ENCODE data around the gene SPOCK2. TPM values are rescaled to one million over a fixed set of nuclear protein-coding genes. Genes with fewer than 3 reads are reported as not detected.
"Not testable (repeated sequence)": the region's sequence is repeated elsewhere in the genome, so short reads cannot be mapped to it uniquely, and the experiment has no call there.

The SPOCK2 gene
- total RNA-seq (2021; ENCODE audit: unreplicated experiment) (4.8 TPM), Bru-seq, nascent RNA (percentile 60 among the genes with signal in this experiment), BruChase-seq, experiment 1, labeled RNA remaining after a 2-hour chase (percentile 71 among the genes with signal in this experiment), BruChase-seq, experiment 2, labeled RNA remaining after a 6-hour chase (percentile 71 among the genes with signal in this experiment)
- 4.2 TPM for polyA plus RNA-seq (2012; ENCODE audit: insufficient read length)
- long read RNA-seq, partial matches to known transcripts: 0 of 7 reads
- long read RNA-seq, other reads (novel, unspliced or antisense): 6 of 7 reads

GRCh38 chr10:72087969-72088888 lies at the start of gene SPOCK2:
TSS of gene SPOCK2 (minus strand) at chr10:72088551. CDS start at chr10:72088328, 223 bp downstream.
- ChIA-PET POLR2A (no interaction called here), CTCF (interaction anchor here (0.7 kb wide), 1 partner anchor 346 kb away, joined by 13 read pairs; no protein-coding TSS in a partner anchor)
- in situ Hi-C loops (cut with HindIII; ENCODE audit: low pct_unique_long_range_greater_than_20kb, low sequenced_read_pairs): no loop called here
- H3K4me3 ChIP-seq (ENCODE audit: low read depth in 2 of 2, low read length in 2 of 2): no peak within 1 kb of the TSS
- no peak for ATAC-seq
- no peaks in the 10 kb centered on the region for H3K9me3 ChIP-seq (ENCODE audit: control insufficient read depth, insufficient read depth, low read depth, low read length)
- intact Hi-C loops (cut with micrococcal nuclease; ENCODE audit: unreplicated experiment): no loop called here
- H3K27me3 ChIP-seq (ENCODE audit: control insufficient read depth, insufficient read depth, low read length): no peaks in the 10 kb centered on the region
- no TSS peak for BruUV-seq (replicated peaks)
- peak within 1 kb of the TSS; percentile 60; the same call in 1 of the 2 replicates for H3K27ac ChIP-seq (ENCODE audit: low read length)
- DNase-seq (ENCODE audit: low read depth, low spot score): no peak
- TF ChIP-seq TCF7L2 (IDR thresholded peaks at IDR 0.05; ENCODE audit: low read depth, low read length) (no peak), SIN3A (IDR thresholded peaks at IDR 0.05; ENCODE audit: borderline replicate concordance, insufficient read depth, low read depth, low read length) (no peak), POLR2AphosphoS5 (IDR thresholded peaks at IDR 0.05; ENCODE audit: low read depth, low read length) (no peak), CTCF (IDR thresholded peaks at IDR 0.05) (no peak), REST (IDR thresholded peaks at IDR 0.05; ENCODE audit: insufficient read depth in 1 of 2, low read depth in 2 of 2, low read length in 1 of 2) (no peak)
- H3K4me1 ChIP-seq (ENCODE audit: control insufficient read depth, insufficient read depth, low read length): peaks cover 8% of the 10 kb centered on the region
- peaks cover 2% of the 10 kb centered on the region; the same call in 1 of the 2 replicates for H3K36me3 ChIP-seq (ENCODE audit: control insufficient read depth, insufficient read depth, low read length)

- no peaks in the 10 kb centered on the region for H3K27me3 ChIP-seq (ENCODE audit: control insufficient read depth, insufficient read depth, low read length)
- TF ChIP-seq TCF7L2 (IDR thresholded peaks at IDR 0.05; ENCODE audit: low read depth, low read length) (no peak), REST (IDR thresholded peaks at IDR 0.05; ENCODE audit: insufficient read depth in 1 of 2, low read depth in 2 of 2, low read length in 1 of 2) (no peak), CTCF (IDR thresholded peaks at IDR 0.05) (no peak), SIN3A (IDR thresholded peaks at IDR 0.05; ENCODE audit: borderline replicate concordance, insufficient read depth, low read depth, low read length) (no peak), POLR2AphosphoS5 (IDR thresholded peaks at IDR 0.05; ENCODE audit: low read depth, low read length) (no peak)
- no peak overlapping the region for H3K27ac ChIP-seq (ENCODE audit: low read length)
- in situ Hi-C loops (cut with HindIII; ENCODE audit: low pct_unique_long_range_greater_than_20kb, low sequenced_read_pairs): no loop called here
- peaks cover 21% of the 10 kb centered on the region for H3K4me1 ChIP-seq (ENCODE audit: control insufficient read depth, insufficient read depth, low read length)
- BruUV-seq (replicated peaks): no TSS peak
- POLR2A ChIA-PET: no interaction called here
- H3K36me3 ChIP-seq (ENCODE audit: control insufficient read depth, insufficient read depth, low read length): no peaks in the 10 kb centered on the region
- H3K9me3 ChIP-seq (ENCODE audit: control insufficient read depth, insufficient read depth, low read depth, low read length): no peaks in the 10 kb centered on the region
- no peak overlapping the region for H3K4me3 ChIP-seq (ENCODE audit: low read depth in 2 of 2, low read length in 2 of 2)
- intact Hi-C loops (cut with micrococcal nuclease; ENCODE audit: unreplicated experiment): no loop called here
- DNase-seq (ENCODE audit: low read depth, low spot score) (no peak), ATAC-seq (no peak)
- CTCF ChIA-PET: no interaction called here
Observed at GRCh38 chr10:72137583-72137982, 49.2 kb upstream of the SPOCK2 start.

GRCh38 chr10:72136225-72136624 lies 47.9 kb upstream of the SPOCK2 start:
- DNase-seq (ENCODE audit: low read depth, low spot score); BruUV-seq (replicated peaks); CTCF ChIA-PET; H3K36me3 ChIP-seq (ENCODE audit: control insufficient read depth, insufficient read depth, low read length); intact Hi-C loops (cut with micrococcal nuclease; ENCODE audit: unreplicated experiment); POLR2A ChIA-PET; ATAC-seq; H3K4me3 ChIP-seq (ENCODE audit: low read depth in 2 of 2, low read length in 2 of 2); in situ Hi-C loops (cut with HindIII; ENCODE audit: low pct_unique_long_range_greater_than_20kb, low sequenced_read_pairs); H3K27me3 ChIP-seq (ENCODE audit: control insufficient read depth, insufficient read depth, low read length); H3K9me3 ChIP-seq (ENCODE audit: control insufficient read depth, insufficient read depth, low read depth, low read length): not testable (repeated sequence)
- Histone ChIP-seq H3K27ac (ENCODE audit: low read length) (peak overlapping the region; percentile 78), H3K4me1 (ENCODE audit: control insufficient read depth, insufficient read depth, low read length) (peaks cover 21% of the 10 kb centered on the region)
